Measurements from ENCODE around the gene SMIM31.

DNA sequence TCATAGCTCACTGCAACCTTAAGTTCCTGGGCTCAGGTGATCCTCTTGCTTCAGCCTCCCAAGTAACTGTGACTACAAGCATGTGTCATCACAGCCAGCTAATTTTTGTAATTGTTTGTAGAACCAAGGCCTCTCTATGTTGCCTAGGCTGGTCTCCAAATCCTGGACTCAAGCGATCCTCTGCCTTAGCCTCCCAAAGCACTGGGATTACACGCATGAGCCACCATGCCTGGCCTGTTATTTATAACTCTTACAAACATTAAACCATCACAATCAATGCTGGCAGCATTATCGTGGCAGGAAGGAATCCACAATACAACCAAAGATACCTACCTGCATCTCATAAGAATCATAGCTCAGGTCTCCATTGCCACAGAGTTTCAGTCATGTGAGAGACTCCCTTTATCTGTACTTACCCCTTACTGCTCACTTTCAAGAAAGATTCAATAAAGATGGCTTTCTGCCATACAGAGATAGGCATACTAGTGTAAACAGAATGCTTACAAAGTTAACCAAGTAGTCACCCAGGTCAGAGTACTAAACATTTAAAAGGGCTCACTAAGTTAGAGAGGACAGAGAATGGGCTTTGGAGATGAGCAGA is 48.5 kb downstream of the SMIM31 start:
- TF ChIP-seq EP300 (IDR thresholded peaks at IDR 0.05; ENCODE audit: borderline replicate concordance in 1 of 2, low read depth in 1 of 2, low read length in 1 of 2) (no peak), EZH2phosphoT487 (IDR thresholded peaks at IDR 0.05; ENCODE audit: borderline replicate concordance, low read depth) (no peak), POLR2AphosphoS5 (IDR thresholded peaks at IDR 0.05; ENCODE audit: low read depth, low read length) (no peak), JUND (IDR thresholded peaks at IDR 0.05) (no peak), SIN3A (IDR thresholded peaks at IDR 0.05; ENCODE audit: borderline replicate concordance, low read depth, low read length) (no peak), YY1 (IDR thresholded peaks at IDR 0.05; ENCODE audit: low read depth) (no peak), TCF12 (IDR thresholded peaks at IDR 0.05) (no peak), RFX5 (IDR thresholded peaks at IDR 0.05; ENCODE audit: low read length) (no peak), SMC3 (IDR thresholded peaks at IDR 0.05; ENCODE audit: low read depth, low read length) (no peak), GABPA (IDR thresholded peaks at IDR 0.05; ENCODE audit: low read depth) (no peak), RAD21 (IDR thresholded peaks at IDR 0.05; ENCODE audit: low read length) (no peak)
- TF ChIP-seq, protein P1, sequence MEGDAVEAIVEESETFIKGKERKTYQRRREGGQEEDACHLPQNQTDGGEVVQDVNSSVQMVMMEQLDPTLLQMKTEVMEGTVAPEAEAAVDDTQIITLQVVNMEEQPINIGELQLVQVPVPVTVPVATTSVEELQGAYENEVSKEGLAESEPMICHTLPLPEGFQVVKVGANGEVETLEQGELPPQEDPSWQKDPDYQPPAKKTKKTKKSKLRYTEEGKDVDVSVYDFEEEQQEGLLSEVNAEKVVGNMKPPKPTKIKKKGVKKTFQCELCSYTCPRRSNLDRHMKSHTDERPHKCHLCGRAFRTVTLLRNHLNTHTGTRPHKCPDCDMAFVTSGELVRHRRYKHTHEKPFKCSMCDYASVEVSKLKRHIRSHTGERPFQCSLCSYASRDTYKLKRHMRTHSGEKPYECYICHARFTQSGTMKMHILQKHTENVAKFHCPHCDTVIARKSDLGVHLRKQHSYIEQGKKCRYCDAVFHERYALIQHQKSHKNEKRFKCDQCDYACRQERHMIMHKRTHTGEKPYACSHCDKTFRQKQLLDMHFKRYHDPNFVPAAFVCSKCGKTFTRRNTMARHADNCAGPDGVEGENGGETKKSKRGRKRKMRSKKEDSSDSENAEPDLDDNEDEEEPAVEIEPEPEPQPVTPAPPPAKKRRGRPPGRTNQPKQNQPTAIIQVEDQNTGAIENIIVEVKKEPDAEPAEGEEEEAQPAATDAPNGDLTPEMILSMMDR (IDR thresholded peaks at IDR 0.05): no peak
- TF ChIP-seq, protein P2, sequence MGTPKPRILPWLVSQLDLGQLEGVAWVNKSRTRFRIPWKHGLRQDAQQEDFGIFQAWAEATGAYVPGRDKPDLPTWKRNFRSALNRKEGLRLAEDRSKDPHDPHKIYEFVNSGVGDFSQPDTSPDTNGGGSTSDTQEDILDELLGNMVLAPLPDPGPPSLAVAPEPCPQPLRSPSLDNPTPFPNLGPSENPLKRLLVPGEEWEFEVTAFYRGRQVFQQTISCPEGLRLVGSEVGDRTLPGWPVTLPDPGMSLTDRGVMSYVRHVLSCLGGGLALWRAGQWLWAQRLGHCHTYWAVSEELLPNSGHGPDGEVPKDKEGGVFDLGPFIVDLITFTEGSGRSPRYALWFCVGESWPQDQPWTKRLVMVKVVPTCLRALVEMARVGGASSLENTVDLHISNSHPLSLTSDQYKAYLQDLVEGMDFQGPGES (IDR thresholded peaks at IDR 0.05; ENCODE audit: low read depth, low read length): no peak
- TF ChIP-seq, protein P3, sequence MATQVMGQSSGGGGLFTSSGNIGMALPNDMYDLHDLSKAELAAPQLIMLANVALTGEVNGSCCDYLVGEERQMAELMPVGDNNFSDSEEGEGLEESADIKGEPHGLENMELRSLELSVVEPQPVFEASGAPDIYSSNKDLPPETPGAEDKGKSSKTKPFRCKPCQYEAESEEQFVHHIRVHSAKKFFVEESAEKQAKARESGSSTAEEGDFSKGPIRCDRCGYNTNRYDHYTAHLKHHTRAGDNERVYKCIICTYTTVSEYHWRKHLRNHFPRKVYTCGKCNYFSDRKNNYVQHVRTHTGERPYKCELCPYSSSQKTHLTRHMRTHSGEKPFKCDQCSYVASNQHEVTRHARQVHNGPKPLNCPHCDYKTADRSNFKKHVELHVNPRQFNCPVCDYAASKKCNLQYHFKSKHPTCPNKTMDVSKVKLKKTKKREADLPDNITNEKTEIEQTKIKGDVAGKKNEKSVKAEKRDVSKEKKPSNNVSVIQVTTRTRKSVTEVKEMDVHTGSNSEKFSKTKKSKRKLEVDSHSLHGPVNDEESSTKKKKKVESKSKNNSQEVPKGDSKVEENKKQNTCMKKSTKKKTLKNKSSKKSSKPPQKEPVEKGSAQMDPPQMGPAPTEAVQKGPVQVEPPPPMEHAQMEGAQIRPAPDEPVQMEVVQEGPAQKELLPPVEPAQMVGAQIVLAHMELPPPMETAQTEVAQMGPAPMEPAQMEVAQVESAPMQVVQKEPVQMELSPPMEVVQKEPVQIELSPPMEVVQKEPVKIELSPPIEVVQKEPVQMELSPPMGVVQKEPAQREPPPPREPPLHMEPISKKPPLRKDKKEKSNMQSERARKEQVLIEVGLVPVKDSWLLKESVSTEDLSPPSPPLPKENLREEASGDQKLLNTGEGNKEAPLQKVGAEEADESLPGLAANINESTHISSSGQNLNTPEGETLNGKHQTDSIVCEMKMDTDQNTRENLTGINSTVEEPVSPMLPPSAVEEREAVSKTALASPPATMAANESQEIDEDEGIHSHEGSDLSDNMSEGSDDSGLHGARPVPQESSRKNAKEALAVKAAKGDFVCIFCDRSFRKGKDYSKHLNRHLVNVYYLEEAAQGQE (IDR thresholded peaks at IDR 0.05; ENCODE audit: low read depth, low read length): no peak
